Lower leg skin (tissue), 4 donors: ENCODE results near the gene APOB. TPM values are rescaled to one million over a fixed set of nuclear protein-coding genes. Genes with fewer than 3 reads are reported as not detected.

Experiments
- DNase-seq, 2 donors: peaks; one replicate each; pipeline ENCODE4 v3.0.0-alpha.2; 2019; ENCODE audit warnings: low spot score in 2 of 2
- H3K4me3 ChIP-seq: fragments of 200-600 bp; sonication (generic); 2 replicates; pipeline ENCODE4 v1.5.1; 2017; ENCODE audit warnings: mild to moderate bottlenecking, low read depth; ENCODE audit not compliant: poor library complexity, severe bottlenecking
- POLR2A ChIP-seq, 2 donors: fragments of 450-650 bp; IDR thresholded peaks; one replicate each; pipeline ENCODE4 v1.6.1; 2016 to 2017; ENCODE audit warnings: antibody characterized with exemption in 2 of 2, mild to moderate bottlenecking in 1 of 2, moderate library complexity in 1 of 2
- WGBS, 2 donors: methylation state at CpG; one replicate each; pipeline ENCODE4 v1.1.5; 2018; 5-methylcytosine and 5-hydroxymethylcytosine counted together
- intact Hi-C: fragments of 100-400 bp; cut with DNase I; formaldehyde crosslinking; loops from one replicate; pipeline ENCODE4 v1.15.0; 2023; ENCODE audit warnings: low total_unique reads
- total RNA-seq, 4 donors: library from RNA; depleted of rRNA; stranded (reverse); fragments of >200 nt; gene quantifications; one replicate each; pipeline ENCODE4 v1.1.0, GENCODE V29; 2016
- TF ChIP-seq, protein P1 (sequence below), 3 donors: fragments of 450-650 bp; IDR thresholded peaks; one replicate each; pipeline ENCODE4 v1.5.1; 2016; ENCODE audit warnings: antibody characterized with exemption in 3 of 3, mild to moderate bottlenecking in 3 of 3, moderate library complexity in 2 of 3

The APOB gene
- total RNA-seq, 4 donors from 2014 or later: 2.2 to 3.2 (median 2.3) TPM

- no peak for TF ChIP-seq POLR2A (IDR thresholded peaks at IDR 0.05)
- TF ChIP-seq, protein P1, sequence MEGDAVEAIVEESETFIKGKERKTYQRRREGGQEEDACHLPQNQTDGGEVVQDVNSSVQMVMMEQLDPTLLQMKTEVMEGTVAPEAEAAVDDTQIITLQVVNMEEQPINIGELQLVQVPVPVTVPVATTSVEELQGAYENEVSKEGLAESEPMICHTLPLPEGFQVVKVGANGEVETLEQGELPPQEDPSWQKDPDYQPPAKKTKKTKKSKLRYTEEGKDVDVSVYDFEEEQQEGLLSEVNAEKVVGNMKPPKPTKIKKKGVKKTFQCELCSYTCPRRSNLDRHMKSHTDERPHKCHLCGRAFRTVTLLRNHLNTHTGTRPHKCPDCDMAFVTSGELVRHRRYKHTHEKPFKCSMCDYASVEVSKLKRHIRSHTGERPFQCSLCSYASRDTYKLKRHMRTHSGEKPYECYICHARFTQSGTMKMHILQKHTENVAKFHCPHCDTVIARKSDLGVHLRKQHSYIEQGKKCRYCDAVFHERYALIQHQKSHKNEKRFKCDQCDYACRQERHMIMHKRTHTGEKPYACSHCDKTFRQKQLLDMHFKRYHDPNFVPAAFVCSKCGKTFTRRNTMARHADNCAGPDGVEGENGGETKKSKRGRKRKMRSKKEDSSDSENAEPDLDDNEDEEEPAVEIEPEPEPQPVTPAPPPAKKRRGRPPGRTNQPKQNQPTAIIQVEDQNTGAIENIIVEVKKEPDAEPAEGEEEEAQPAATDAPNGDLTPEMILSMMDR (IDR thresholded peaks at IDR 0.05): no peak
- WGBS, 2 donors: 87 to 91% methylated on average over 9 of the region's 9 CpGs
- no peak for DNase-seq
- intact Hi-C loops: no loop called here
- no peak overlapping the region for H3K4me3 ChIP-seq
These were observed 41.7 kb downstream of the APOB start for GRCh38 chr2:21001988-21002813.

DNA sequence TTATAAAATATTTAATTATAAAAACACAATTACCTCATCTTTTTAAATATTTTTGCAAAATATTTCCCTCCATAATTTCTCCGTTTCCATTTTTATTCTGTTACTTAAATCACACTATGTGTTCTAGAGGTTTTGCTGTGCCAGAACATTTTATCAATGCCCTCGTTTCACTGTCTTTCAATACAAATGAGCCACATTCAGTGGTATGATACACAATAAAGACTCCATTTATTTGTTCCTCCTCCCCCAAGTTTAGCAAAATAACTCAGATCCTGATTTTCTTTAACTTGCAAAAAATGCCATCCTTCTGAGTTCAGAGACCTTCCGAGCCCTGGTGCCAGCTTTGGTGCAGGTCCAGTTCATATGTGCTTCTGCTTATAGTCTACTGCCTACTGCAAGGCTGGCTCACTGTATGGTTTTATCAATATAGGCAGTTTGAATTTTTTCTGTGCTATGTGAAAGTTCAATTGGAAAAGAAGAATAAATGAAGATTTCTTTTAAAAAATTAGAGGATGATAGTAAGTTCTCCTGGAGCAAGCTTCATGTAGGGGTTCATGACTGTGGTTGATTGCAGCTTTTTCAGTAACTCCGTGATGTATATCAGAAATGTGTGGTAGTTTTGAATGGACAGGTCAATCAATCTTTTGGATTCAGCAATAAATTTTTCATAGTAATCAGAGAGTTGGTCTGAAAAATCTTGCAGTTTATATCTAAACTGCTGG lies 42.5 kb downstream of the APOB start:
- no peak for TF ChIP-seq POLR2A (IDR thresholded peaks at IDR 0.05)
- TF ChIP-seq, protein P1 (IDR thresholded peaks at IDR 0.05): no peak
- DNase-seq: no peak
- no peak overlapping the region for H3K4me3 ChIP-seq
- intact Hi-C loops: no loop called here
- 91 to 92% methylated on average over 4 of the region's 4 CpGs for WGBS, 2 donors

DNA sequence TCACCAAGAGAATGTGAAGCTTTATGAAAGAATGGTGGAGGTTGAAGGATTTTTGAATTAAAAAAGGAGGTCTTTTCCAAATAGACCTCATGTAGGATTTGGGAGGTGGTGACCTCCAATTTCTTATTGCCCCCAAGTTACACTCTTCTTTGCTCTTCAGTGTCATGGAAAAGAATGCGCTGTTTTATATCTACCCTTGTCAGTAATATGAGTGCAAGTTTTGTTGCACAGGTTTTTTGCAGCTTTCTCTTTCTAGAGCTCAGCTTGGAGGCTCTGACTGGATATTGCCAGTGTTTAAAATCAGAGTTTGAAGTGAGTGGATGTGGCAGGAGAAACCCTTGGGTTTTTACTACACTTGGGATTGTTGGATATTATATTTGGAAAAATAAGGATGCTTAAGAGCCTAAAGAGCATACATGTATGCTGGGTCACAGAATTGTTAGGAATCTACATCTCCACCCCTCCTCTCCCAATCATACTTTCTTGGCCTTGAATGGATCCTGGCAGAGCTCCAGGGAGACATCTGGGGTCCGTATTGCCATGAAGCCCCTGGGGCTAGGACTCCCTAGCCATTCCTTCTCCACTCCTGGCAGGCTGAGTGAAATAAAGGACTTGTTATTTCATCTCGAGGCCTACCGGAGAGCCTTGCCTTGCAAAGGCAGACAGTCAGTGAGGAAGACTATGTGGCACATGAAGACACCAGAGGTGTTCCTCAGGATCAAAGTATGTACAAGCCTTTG lies 43.8 kb downstream of the APOB start:
- WGBS, 2 donors: 67 to 79% methylated on average over 4 of the region's 4 CpGs
- intact Hi-C loops: no loop called here
- no peak overlapping the region for H3K4me3 ChIP-seq
- no peak for DNase-seq
- TF ChIP-seq, protein P1 (IDR thresholded peaks at IDR 0.05): no peak
- TF ChIP-seq POLR2A (IDR thresholded peaks at IDR 0.05): no peak

DNA sequence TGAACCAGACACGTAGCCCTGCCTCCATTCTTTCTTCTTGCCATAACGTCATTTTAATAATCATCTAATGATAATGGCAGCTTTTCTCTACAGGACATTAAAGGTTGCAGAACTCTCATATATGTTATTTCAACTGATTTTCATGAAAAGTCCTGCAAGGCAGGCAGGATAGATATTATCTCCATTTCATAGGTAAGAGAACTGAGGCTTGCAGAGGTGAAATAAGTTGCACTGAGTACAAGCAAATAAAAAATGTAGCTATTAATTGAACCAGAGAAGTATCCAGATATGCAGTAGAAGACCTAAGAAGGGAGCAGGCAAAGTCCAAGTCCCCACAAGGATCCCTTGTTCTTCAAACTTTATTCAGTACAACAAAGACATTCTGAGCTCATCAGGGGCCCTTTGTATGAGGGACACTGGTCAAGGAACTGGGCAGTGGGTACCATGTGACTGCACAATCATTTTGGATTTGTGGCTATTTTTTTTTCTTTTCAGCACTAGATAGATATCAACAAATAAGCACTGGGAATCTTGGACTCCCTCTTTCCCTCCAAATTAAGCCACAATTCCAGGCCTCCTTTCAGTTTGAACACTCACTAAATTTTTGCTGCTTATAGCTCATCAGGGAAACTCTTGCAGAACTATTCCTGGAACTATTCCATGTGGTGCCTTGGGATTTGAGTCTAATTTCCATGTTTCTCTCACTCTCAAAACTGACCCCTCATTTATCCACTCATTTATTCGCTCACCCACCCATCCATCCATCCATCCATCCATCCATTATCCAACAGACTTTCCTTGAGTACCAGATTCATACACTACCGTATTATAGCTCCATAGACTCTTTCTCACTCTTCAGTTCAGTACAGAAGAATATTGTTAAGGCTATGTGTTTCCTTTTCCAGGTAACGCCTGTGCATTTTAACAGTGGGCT lies 44.6 kb downstream of the APOB start:
- WGBS, 2 donors: 91 to 94% methylated on average over 5 of the region's 5 CpGs
- no peak for DNase-seq
- intact Hi-C loops: no loop called here
- no peak overlapping the region for H3K4me3 ChIP-seq
- no peak for TF ChIP-seq POLR2A (IDR thresholded peaks at IDR 0.05)
- TF ChIP-seq, protein P1 (IDR thresholded peaks at IDR 0.05): no peak
